IPS DF 6.9 (cell line): ENCODE results near the gene SLAMF9.

ENCODE experiments used
- DNase-seq: peaks from one replicate; pipeline ENCODE4 v3.0.0-alpha.2; 2013; ENCODE audit warnings: low read depth, low spot score
- H3K27ac ChIP-seq: one replicate; pipeline ENCODE4 v1.5.1; 2013; ENCODE audit warnings: low read length, control low read depth
- H3K27me3 ChIP-seq: 2 replicates; pipeline ENCODE4 v1.6.1; 2013; ENCODE audit warnings: mild to moderate bottlenecking, low read length; ENCODE audit not compliant: control insufficient read depth, insufficient read depth
- H3K36me3 ChIP-seq: 2 replicates; pipeline ENCODE4 v1.6.1; 2013; ENCODE audit warnings: low read length; ENCODE audit not compliant: control insufficient read depth, insufficient read depth
- H3K4me1 ChIP-seq: 2 replicates; pipeline ENCODE4 v1.6.1; 2013; ENCODE audit warnings: low read length; ENCODE audit not compliant: control insufficient read depth, insufficient read depth
- H3K4me3 ChIP-seq: 2 replicates; pipeline ENCODE4 v1.5.1; 2013; ENCODE audit warnings: mild to moderate bottlenecking, low read length
- H3K9me3 ChIP-seq: 2 replicates; pipeline ENCODE4 v1.6.1; 2013; ENCODE audit warnings: low read length, inconsistent platforms; ENCODE audit not compliant: control insufficient read depth, insufficient read depth
- WGBS: extraction: QIAGEN DNeasy Blood & Tissue Kit; methylation state at CpG from one replicate; pipeline ENCODE4 v1.1.7; 2013; ENCODE audit warnings: mixed read lengths, missing lambda C conversion rate; ENCODE audit not compliant: insufficient read length, insufficient coverage; 5-methylcytosine and 5-hydroxymethylcytosine counted together

The SLAMF9 gene

DNA sequence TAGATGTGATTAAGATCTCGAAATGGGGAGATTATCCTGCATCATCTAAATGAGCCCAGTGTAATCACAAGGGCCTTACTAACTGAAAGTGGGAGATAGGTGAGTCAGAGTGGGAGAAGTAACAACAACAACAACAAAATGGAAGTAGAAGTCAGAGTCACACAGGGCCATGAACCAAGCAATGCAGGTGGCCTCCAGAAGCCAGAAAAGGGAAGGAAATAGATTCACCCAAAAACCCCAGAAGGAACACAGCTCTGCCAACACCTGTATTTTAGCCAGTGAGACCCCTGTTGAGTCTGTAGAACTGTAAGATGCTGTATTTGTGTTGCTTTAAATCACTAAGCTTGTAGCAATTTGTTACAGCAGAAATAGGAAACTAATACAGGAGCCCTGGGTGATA, 32.8 kb downstream of the SLAMF9 start:
- WGBS = no CpG with 5 or more reads among the region's 1 CpG
- H3K36me3 ChIP-seq = no peaks in the 10 kb centered on the region

DNA sequence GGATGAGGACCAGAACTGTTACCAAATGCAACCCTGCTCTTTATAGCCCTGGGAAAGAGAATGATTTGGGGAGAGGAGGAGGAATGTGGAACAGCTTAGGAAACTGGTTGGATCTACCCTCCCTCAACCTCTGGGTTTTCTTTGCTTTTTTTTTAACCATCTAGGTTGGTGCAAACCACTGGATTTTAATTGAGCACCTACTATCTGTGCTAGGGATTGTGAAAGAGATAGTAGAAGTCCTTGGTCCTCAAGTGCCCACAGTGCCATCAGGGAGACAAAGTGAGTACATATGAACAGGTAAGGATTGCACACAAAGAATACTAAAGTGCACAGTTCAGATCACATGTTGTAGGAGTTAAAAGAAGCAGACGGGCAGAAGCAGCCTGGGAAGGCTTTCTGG, 33.4 kb downstream of the SLAMF9 start:
- no peaks in the 10 kb centered on the region for H3K27me3 ChIP-seq
- no peak overlapping the region for H3K27ac ChIP-seq
- no peaks in the 10 kb centered on the region for H3K36me3 ChIP-seq
- H3K4me1 ChIP-seq = peaks cover 17% of the 10 kb centered on the region
- no peak for DNase-seq
- no CpG with 5 or more reads among the region's 1 CpG for WGBS
- H3K4me3 ChIP-seq = no peak overlapping the region
- H3K9me3 ChIP-seq = no peaks in the 10 kb centered on the region

More for the DNA sequence above, 32.8 kb downstream of the SLAMF9 start:
- no peaks in the 10 kb centered on the region for H3K27me3 ChIP-seq
- H3K9me3 ChIP-seq = no peaks in the 10 kb centered on the region
- DNase-seq = no peak
- peaks cover 17% of the 10 kb centered on the region for H3K4me1 ChIP-seq
- no peak overlapping the region for H3K27ac ChIP-seq
- no peak overlapping the region for H3K4me3 ChIP-seq

DNA sequence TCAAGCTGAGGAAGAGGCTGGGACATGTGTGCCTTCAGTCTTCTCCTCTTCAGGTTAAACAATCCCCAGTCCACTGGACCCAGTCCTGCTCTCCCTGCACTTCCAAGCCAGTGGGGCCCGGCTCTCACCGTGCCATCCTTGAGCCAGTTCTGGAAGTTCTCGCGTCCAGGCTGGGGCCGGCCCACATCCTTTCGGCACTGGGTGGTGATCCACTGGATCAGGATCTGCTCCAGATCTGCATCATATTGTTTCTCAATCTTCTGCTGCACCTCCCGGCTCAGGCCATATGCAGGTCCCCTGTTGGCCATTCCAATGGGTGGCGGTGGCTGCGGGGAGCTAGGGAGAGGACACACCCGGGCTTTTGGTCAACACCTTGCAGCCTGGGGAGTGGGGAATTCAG, 33.8 kb downstream of the SLAMF9 start:
- Histone ChIP-seq H3K9me3 (no peaks in the 10 kb centered on the region), H3K36me3 (no peaks in the 10 kb centered on the region), H3K4me3 (no peak overlapping the region), H3K27me3 (no peaks in the 10 kb centered on the region), H3K4me1 (peaks cover 17% of the 10 kb centered on the region), H3K27ac (no peak overlapping the region)
- WGBS = no CpG with 5 or more reads among the region's 10 CpGs
- DNase-seq = no peak

DNA sequence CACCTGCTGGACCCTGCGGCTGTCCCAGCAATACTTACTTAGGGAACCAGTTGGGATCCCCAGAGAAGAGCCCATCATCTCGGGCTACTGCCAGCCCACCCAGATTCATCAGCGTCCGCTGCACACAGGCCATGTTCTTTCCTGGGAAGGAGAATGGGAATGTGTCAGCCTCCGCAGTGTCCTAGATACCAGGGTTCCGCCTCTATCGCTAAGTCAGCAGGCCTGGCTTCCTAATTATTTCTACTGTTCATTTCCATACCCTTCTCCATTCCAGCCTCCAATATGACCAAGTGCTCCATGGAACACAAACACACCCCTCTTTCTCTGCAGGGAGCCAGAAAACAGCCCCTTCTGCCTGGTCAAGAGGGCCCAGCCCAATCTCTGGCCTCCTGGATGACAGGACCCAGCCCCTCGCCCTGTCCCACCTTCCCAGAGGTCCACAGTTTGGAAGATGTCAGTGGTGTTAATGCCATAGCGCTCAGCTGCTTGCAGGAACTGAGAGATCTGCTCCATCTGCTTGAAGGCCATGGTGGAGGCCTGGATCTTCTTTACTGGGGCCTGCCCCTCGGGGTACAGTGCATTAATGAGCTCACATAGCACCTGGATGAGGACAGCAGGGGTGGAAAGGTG, 34.7 kb downstream of the SLAMF9 start:
- Histone ChIP-seq H3K9me3 (no peaks in the 10 kb centered on the region), H3K36me3 (no peaks in the 10 kb centered on the region), H3K4me3 (no peak overlapping the region), H3K27me3 (no peaks in the 10 kb centered on the region), H3K27ac (no peak overlapping the region), H3K4me1 (peaks cover 19% of the 10 kb centered on the region)
- DNase-seq = no peak
- no CpG with 5 or more reads among the region's 10 CpGs for WGBS

DNA sequence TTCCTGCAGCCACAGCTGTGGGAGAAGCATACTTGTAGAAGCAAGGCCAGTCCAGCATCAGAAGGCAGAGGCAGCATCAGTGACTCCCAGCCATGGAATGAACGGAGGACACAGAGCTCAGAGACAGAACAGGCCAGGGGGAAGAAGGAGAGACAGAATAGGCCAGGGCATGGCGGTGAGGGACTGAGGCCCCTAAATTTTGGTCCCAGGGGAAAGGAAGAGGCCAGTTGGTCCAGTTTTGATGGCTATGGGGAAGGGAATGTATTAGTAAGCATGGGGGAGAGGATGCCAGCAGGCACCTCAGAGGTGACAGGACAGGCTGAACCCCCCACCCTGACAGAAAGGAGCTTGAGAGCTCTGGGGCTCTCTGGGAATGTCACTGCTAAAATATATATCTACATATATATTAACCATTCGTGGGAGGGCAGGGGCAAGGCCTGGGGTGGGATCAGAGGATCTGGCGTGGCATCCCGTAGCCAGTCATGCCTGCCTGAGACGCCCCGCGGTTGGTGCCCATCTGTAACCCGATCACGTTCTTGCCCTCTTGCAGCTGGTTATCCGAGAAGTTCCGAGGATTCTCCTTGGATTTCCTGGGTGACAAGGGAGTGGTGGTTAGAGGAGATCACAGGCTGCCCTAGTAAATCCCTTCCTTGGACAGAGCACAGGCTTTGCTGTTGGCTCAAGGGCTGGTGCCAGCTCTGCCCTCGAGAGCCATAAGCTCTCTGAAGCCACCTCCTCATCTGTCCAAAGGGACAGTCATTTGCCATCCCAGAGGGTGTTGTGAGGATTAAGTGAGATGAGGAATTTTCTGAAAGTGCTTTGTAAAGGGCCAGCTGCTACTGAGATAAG, 35.5 kb downstream of the SLAMF9 start:
- no peaks in the 10 kb centered on the region for H3K36me3 ChIP-seq
- H3K4me1 ChIP-seq = peaks cover 21% of the 10 kb centered on the region

DNA sequence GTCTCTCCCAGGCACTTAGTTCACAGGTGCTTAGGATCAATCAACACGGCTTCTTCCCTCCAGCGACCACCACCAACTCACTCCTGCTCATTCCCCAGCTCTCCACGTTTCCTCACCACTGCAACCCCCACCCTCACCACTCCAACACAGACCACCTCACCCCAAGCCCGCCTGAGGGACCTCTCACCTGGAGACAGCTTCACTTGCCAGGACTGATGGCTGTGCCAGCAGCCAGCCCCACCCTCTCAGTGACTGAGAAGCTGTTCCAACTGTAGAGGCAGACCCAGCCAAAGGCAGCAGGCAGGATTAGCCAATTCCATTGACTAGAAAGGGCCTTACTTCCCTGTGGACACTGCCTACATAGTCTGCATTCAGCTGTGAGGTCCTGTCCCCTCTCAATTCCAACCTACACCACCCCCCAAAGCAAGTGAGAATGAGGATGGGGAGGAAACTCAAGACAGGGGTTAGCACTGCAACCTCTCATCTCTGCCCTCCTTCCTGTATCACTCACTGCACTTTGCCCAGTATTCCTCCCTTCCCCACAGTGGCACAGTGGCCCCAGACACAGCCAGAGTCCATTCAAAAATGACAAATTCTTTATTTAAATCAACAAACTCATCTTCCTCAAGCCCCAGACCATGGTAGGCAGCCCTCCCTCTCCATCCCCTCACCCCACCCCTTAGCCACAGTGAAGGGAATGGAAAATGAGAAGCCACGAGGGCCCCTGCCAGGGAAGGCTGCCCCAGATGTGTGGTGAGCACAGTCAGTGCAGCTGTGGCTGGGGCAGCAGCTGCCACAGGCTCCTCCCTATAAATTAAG, 36.3 kb downstream of the SLAMF9 start:
- Histone ChIP-seq H3K4me1 (peaks cover 14% of the 10 kb centered on the region), H3K27ac (no peak overlapping the region), H3K27me3 (no peaks in the 10 kb centered on the region), H3K9me3 (no peaks in the 10 kb centered on the region), H3K36me3 (no peaks in the 10 kb centered on the region), H3K4me3 (no peak overlapping the region)
- WGBS = no CpG with 5 or more reads among the region's 5 CpGs
- DNase-seq = no peak

More for the DNA sequence above, 35.5 kb downstream of the SLAMF9 start:
- no peak for DNase-seq
- H3K9me3 ChIP-seq = no peaks in the 10 kb centered on the region
- no CpG with 5 or more reads among the region's 13 CpGs for WGBS
- H3K4me3 ChIP-seq = no peak overlapping the region
- H3K27ac ChIP-seq = no peak overlapping the region
- no peaks in the 10 kb centered on the region for H3K27me3 ChIP-seq

DNA sequence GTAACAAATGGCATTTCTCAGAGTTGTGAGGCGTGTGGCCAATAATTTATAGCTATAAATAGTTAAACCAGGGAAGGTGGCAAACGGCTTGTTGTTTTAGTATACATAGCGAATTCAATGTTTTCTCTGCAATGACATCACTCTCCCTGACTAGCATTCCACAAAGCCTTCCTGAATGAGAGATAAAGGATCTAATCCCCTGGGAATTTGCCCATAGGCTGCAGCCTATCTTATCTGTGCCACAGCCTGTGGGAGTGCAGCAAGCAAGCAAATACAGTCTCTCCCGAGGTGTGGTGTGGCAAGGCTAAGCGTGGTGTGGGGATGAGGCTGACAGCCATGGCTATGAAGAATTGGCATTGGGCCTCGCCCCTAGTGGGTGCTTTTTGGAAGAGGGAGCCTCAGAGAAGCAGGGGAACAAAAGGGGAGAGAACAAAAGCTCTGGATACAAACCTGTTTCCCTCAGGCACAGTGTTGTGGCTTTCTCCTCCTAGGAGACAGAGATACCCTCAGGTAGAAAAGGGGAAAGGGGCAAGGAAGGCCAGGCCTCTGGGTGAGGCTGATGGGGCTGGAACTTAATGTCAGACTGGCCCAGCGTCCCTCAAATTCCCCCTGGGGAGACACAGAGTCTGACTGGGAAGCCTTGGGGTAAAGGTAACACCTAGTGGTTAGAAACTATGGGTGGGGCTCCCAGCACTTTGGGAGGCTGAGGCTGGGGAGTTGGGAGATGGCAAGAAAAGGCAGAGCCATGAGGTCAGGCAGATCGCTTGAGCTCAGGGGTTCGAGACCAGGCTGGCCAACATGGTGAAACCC, 37.6 kb downstream of the SLAMF9 start:
- no CpG with 5 or more reads among the region's 9 CpGs for WGBS
- no peak for DNase-seq
- peaks cover 13% of the 10 kb centered on the region for H3K4me1 ChIP-seq

DNA sequence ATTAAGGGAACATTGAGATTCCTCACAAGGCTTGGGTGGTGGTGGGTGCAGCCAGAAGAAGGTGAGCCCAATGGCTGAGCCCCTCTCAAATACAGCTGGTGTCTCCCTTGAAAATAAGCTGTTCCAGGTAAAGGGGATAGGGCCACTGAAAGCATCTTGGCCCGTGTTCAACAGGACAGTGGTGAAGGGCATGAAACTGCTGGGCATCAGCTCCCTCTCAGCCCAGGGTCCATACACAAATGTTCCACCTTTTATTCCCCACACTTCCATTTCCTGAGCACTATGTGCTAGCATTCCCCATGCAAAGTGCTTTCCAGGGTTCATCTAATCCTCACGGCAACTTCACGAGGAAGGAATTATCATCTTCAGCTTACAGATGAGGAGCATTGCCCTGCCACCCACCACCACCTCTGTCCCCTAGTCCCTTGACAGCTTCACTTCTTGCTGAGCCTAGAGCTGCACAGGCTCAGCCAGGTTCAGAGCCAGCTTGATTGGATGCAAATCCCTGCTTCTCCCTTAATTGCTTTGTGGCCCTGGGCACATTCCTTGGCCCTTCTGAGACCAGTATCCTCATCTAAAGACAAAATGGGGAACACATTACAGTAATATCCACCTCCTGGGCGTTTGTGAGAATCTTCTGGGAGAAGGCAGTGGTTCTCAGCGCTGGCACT, 38.3 kb downstream of the SLAMF9 start:
- peaks cover 15% of the 10 kb centered on the region for H3K4me1 ChIP-seq
- H3K9me3 ChIP-seq = no peaks in the 10 kb centered on the region
- WGBS = no CpG with 5 or more reads among the region's 5 CpGs
- H3K27me3 ChIP-seq = no peaks in the 10 kb centered on the region
- no peak overlapping the region for H3K4me3 ChIP-seq
- no peaks in the 10 kb centered on the region for H3K36me3 ChIP-seq
- H3K27ac ChIP-seq = no peak overlapping the region
- no peak for DNase-seq

More for the DNA sequence above, 37.6 kb downstream of the SLAMF9 start:
- H3K27me3 ChIP-seq = no peaks in the 10 kb centered on the region
- no peak overlapping the region for H3K4me3 ChIP-seq
- no peaks in the 10 kb centered on the region for H3K9me3 ChIP-seq
- no peak overlapping the region for H3K27ac ChIP-seq
- H3K36me3 ChIP-seq = no peaks in the 10 kb centered on the region

DNA sequence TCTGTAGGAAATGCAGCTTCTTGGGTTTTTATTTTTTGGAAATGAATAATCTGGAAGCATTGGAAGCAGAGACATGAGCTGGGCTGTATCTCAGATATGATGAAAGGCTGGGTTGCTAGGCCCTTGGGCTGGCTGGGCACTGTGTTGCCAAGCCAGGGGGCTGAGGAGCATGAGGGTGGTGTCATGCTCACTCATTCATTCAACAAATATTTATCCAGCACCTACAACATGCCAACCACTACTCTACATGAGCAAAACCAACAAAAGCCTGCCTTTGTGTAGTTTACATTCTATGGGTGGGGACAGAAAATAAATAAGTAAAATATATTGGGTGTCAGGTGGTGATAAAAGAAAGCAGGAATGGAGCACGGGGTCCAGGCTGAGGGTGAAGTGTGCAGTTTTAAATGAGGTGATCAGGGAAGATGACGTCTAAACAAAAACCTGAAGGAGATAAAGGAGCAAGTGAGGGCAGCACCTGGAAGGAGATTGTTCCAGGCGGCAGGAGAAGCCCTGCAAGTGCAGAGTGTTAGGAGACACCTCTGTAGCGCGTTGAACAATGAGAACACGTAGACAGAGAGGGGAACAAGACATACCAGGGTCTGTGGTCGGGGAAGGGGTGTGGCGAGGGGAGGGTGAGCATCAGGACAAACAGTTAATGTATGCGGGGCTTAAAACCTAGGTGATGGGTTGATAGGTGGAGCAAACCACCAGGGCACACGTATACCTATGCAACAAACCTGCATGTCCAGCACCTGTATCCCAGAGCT, 39.6 kb downstream of the SLAMF9 start:
- Histone ChIP-seq H3K36me3 (no peaks in the 10 kb centered on the region), H3K9me3 (no peaks in the 10 kb centered on the region), H3K27ac (no peak overlapping the region), H3K4me1 (peaks cover 17% of the 10 kb centered on the region), H3K4me3 (no peak overlapping the region), H3K27me3 (no peaks in the 10 kb centered on the region)
- no CpG with 5 or more reads among the region's 10 CpGs for WGBS
- no peak for DNase-seq
